Measurements from ENCODE around the gene TPX2. TPM values are rescaled to one million over a fixed set of nuclear protein-coding genes. Genes with fewer than 3 reads are reported as not detected.
A peak's percentile ranks its signal among the peaks of the same experiment; 100 is the strongest.
"Not testable (repeated sequence)": the region's sequence is repeated elsewhere in the genome, so short reads cannot be mapped to it uniquely, and the experiment has no call there.

The TPX2 gene
- total and polyA plus RNA-seq, 10 of the 15 experiments (the other 5 are each of a cell fraction or from before 2014, with no cell fraction given), result 29.7 to 144 (median 89.0) TPM

- ChIA-PET POLR2A (interaction anchor here (0.5 to 0.9 kb wide), 3 partner anchors 42 to 126 kb away, joined by 3 to 5 read pairs (median 3); no protein-coding TSS in a partner anchor), RAD21 (ENCODE audit: unreplicated experiment) (interaction anchor here (0.5 to 1.6 kb wide), 4 partner anchors 23 to 85 kb away, joined by 3 to 5 read pairs (median 4); no protein-coding TSS in a partner anchor), SMC1A (ENCODE audit: uncharacterized antibody, unreplicated experiment) (interaction anchor here (1.2 to 1.5 kb wide), 2 partner anchors 20 to 24 kb away, joined by 3 to 7 read pairs; partner anchors contain the start of gene BCL2L1), CTCF (interaction anchor here (0.6 to 2.0 kb wide), 8 partner anchors 19 to 206 kb away, joined by 3 to 7 read pairs (median 4); partner anchors contain the start of gene PDRG1)
- Histone ChIP-seq H3K4me1 (ENCODE audit: control insufficient read depth, insufficient read depth, low read length) (no peaks in the 10 kb centered on the region), H3K9me3 (replicated peaks; ENCODE audit: control insufficient read depth, insufficient read depth, low read length) (no peaks in the 10 kb centered on the region), H4K20me1 (ENCODE audit: control insufficient read depth, insufficient read depth) (no peaks in the 10 kb centered on the region), H3K27ac (ENCODE audit: control insufficient read depth, insufficient read depth) (peak overlapping the region; percentile 17; the same call in 1 of the 2 replicates), H2AFZ (ENCODE audit: control insufficient read depth, low read depth, low read length) (no peak overlapping the region), H3K4me2 (ENCODE audit: control insufficient read depth, insufficient read depth) (peak overlapping the region; percentile 20; the same call in 1 of the 2 replicates), H3K4me3 (no peak overlapping the region), H3K9ac (ENCODE audit: control insufficient read depth, insufficient read depth, low read length) (no peak overlapping the region), H3K79me2 (ENCODE audit: control insufficient read depth, insufficient read depth, low read length) (peaks cover 72% of the 10 kb centered on the region), H3K36me3 (ENCODE audit: control insufficient read depth in 2 of 2, insufficient read depth in 2 of 2, low read length in 1 of 2) (peaks cover 0 to 2% of the 10 kb centered on the region in 2 experiments; a peak in 3 of 4 replicates), H3K27me3 (replicated peaks in 1 of 2; ENCODE audit: control insufficient read depth in 2 of 2, insufficient read depth in 2 of 2, low read length in 1 of 2) (no peaks in the 10 kb centered on the region)
- DNase-seq (ENCODE audit: low read depth, low spot score) (no peak), FAIRE-seq (no peak), ATAC-seq (peak; percentile 88)
- intact Hi-C loops (cut with micrococcal nuclease; ENCODE audit: unreplicated experiment) (no loop called here), in situ Hi-C loops (cut with MboI) (no loop called here)
- 58% methylated on average over 1 of the region's 1 CpG for WGBS (ENCODE audit: insufficient coverage, insufficient replicate concordance, low lambda C conversion rate, missing lambda C conversion rate)
- peak; percentile 15 for TF ChIP-seq PBX3 (IDR thresholded peaks at IDR 0.05; ENCODE audit: insufficient replicate concordance, low read depth, low read length)
- no peak for TF ChIP-seq HDGF (IDR thresholded peaks at IDR 0.05)
- no TSS peak for BruUV-seq (replicated peaks)
Observed at GRCh38 chr20:31746068-31746878, 7.2 kb downstream of the TPX2 start.

- H3K9me3 ChIP-seq (replicated peaks; ENCODE audit: control insufficient read depth, insufficient read depth, low read length); H4K20me1 ChIP-seq (ENCODE audit: control insufficient read depth, insufficient read depth); H3K4me3 ChIP-seq; H3K27me3 ChIP-seq (replicated peaks in 1 of 2; ENCODE audit: control insufficient read depth in 2 of 2, insufficient read depth in 2 of 2, low read length in 1 of 2); ATAC-seq; H3K4me1 ChIP-seq (ENCODE audit: control insufficient read depth, insufficient read depth, low read length); BruUV-seq (replicated peaks); intact Hi-C loops (cut with micrococcal nuclease; ENCODE audit: unreplicated experiment); H2AFZ ChIP-seq (ENCODE audit: control insufficient read depth, low read depth, low read length); H3K9ac ChIP-seq (ENCODE audit: control insufficient read depth, insufficient read depth, low read length); DNase-seq (ENCODE audit: low read depth, low spot score); H3K4me2 ChIP-seq (ENCODE audit: control insufficient read depth, insufficient read depth); FAIRE-seq; H3K36me3 ChIP-seq (ENCODE audit: control insufficient read depth in 2 of 2, insufficient read depth in 2 of 2, low read length in 1 of 2); H3K27ac ChIP-seq (ENCODE audit: control insufficient read depth, insufficient read depth); in situ Hi-C loops (cut with MboI): not testable (repeated sequence)
- TF ChIP-seq MLLT1 (IDR thresholded peaks at IDR 0.05), result peak; percentile 93
- ChIA-PET CTCF (interaction anchor here (0.6 to 2.0 kb wide), 4 partner anchors 18 to 134 kb away, joined by 3 to 7 read pairs (median 6); no protein-coding TSS in a partner anchor), RAD21 (ENCODE audit: unreplicated experiment) (interaction anchor here (0.5 to 1.6 kb wide), 4 partner anchors 24 to 85 kb away, joined by 3 to 5 read pairs (median 4); no protein-coding TSS in a partner anchor), POLR2A (interaction anchor here (0.6 to 1.1 kb wide), 7 partner anchors 8 to 203 kb away, joined by 3 to 8 read pairs (median 5); partner anchors contain the start of gene TPX2), SMC1A (ENCODE audit: uncharacterized antibody, unreplicated experiment) (interaction anchor here (0.9 to 1.5 kb wide), 3 partner anchors 13 to 25 kb away, joined by 4 to 7 read pairs (median 4); partner anchors contain the start of gene BCL2L1)
- H3K79me2 ChIP-seq (ENCODE audit: control insufficient read depth, insufficient read depth, low read length), result peaks cover 72% of the 10 kb centered on the region
- WGBS (ENCODE audit: insufficient coverage, insufficient replicate concordance, low lambda C conversion rate, missing lambda C conversion rate), result 94% methylated on average over 14 of the region's 14 CpGs
Observed at GRCh38 chr20:31747028-31747427, 7.9 kb downstream of the TPX2 start.
